Aorta (tissue), 5 donors: ENCODE measurements around the gene KRT9. TPM values are rescaled to one million over a fixed set of nuclear protein-coding genes. Genes with fewer than 3 reads are reported as not detected.
"Not testable (repeated sequence)": the region's sequence is repeated elsewhere in the genome, so short reads cannot be mapped to it uniquely, and the experiment has no call there.

Source experiments
- ATAC-seq: fragments of 200-7000 bp; cut with Tn5 transposase; one replicate; pipeline ENCODE4 v1.9.1; 2022; ENCODE audit warnings: moderate library complexity; ENCODE audit not compliant: low FRiP score
- DNase-seq, 2 donors: peaks; one replicate each; pipeline ENCODE4 v3.0.0-alpha.2; 2020
- H3K27ac ChIP-seq, 2 donors: one replicate each; pipeline ENCODE4 v1.5.1; 2013; ENCODE audit warnings: low read length in 2 of 2, mild to moderate bottlenecking in 2 of 2, moderate library complexity in 2 of 2, control low read depth in 1 of 2, inconsistent platforms in 1 of 2, low read depth in 1 of 2
- H3K27me3 ChIP-seq, 2 donors: one replicate each; pipeline ENCODE4 v1.6.1; 2013; ENCODE audit warnings: control low read depth in 1 of 2, low read length in 1 of 2, mild to moderate bottlenecking in 1 of 2, moderate library complexity in 1 of 2; ENCODE audit not compliant: insufficient read depth in 2 of 2, control insufficient read depth in 1 of 2
- H3K36me3 ChIP-seq, 2 donors: one replicate each; pipeline ENCODE4 v1.6.1; 2013; ENCODE audit warnings: control low read depth in 1 of 2, low read length in 1 of 2, mild to moderate bottlenecking in 1 of 2; ENCODE audit not compliant: insufficient read depth in 2 of 2, control insufficient read depth in 1 of 2
- H3K4me1 ChIP-seq, 2 donors: one replicate each; pipeline ENCODE4 v1.6.1; 2013; ENCODE audit warnings: low read length in 2 of 2, control low read depth in 1 of 2, mild to moderate bottlenecking in 1 of 2, moderate library complexity in 1 of 2; ENCODE audit not compliant: insufficient read depth in 2 of 2, control insufficient read depth in 1 of 2
- H3K4me3 ChIP-seq, 2 donors: one replicate each; pipeline ENCODE4 v1.5.1; 2013; ENCODE audit warnings: low read length in 2 of 2, control low read depth in 1 of 2, mild to moderate bottlenecking in 1 of 2
- H3K9me3 ChIP-seq: one replicate; pipeline ENCODE4 v1.6.1; 2013; ENCODE audit warnings: mild to moderate bottlenecking, low read length; ENCODE audit not compliant: control insufficient read depth
- WGBS, 2 donors: extraction: QIAGEN DNeasy Blood & Tissue Kit; methylation state at CpG; one replicate each; pipeline ENCODE4 v1.1.7; 2013; 5-methylcytosine and 5-hydroxymethylcytosine counted together
- intact Hi-C, 2 donors: fragments of 100-400 bp; cut with DNase I; formaldehyde crosslinking; loops; one replicate each; pipeline versions ENCODE4 v1.14.2 to v1.15.0; 2022
- polyA plus RNA-seq, 2 donors: library from polyadenylated mRNA; stranded (reverse); fragments of 200-250 nt; gene quantifications; one replicate each; pipeline ENCODE4 v1.2.3, GENCODE V29; 2013
- total RNA-seq, 2 donors: library from RNA; stranded (reverse); fragmentation: NEBNext Ultra II Directional; extraction: Animal tissue kit (Norgen Biotek cat#: 25700); gene quantifications; one replicate each; pipeline ENCODE4 v1.2.1, GENCODE V29; 2021
- donor health status: healthy with polysubstance abuse.
- donor health status: Bipolar disorder and iron deficiency.
- donor health status: DM: no; HTN: no; CAD: no.
- donor health status: DM: no; HTN: no; CAD: no.
- donor health status: DM: yes; HTN: yes; CAD: no.

KRT9 gene
- total and polyA plus RNA-seq, 4 donors = 0.18 TPM; not detected in 3

DNA sequence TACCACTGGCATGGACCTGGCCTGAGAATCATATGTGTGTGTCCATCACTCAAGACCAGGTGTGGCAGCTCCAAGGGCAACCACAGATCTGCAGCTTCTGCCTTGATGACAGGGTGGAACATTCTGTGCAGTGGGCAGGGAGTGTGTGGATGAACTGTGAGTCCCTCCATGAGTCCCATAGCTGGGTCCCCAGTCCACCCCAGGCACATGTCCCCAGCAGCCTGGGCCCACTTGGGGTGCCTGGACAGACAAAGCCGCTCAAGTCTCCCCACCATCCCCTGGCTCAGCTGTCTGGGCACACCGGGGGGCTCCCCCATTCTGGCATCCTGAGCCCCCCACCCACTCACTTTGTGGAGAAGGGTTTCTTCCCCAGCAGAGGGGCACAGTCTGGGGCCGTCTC, 45.3 kb upstream of the KRT9 start:
- 94 to 97% methylated on average over 3 of the region's 3 CpGs for WGBS, 2 donors
- intact Hi-C loops = no loop called here
- DNase-seq (peak; percentile 30 to 52), ATAC-seq (no peak)
- no peaks in the 10 kb centered on the region for H3K4me1 ChIP-seq
- no peaks in the 10 kb centered on the region for H3K27me3 ChIP-seq
- H3K9me3 ChIP-seq = no peaks in the 10 kb centered on the region
- H3K36me3 ChIP-seq = no peaks in the 10 kb centered on the region
- no peak overlapping the region for H3K27ac ChIP-seq
- H3K4me3 ChIP-seq = no peak overlapping the region

DNA sequence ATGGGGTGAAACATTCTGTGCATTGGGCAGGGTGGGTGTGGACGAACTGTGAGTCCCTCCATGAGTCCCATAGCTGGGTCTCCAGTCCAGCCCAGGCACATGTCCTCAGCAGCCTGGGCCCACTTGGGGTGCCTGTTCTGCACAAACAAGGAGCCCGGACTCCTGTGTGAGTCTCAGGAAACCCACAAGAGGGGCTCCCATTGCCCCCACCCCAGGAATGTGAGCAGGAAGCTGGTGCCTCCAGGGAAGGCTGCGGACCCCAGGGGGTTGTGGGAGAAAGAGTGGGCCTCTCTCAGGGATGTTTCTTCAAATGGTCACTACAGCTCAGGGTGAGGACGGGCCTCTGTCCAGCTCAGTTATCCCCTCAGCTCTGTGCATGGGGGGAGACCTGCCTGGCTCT, 44.6 kb upstream of the KRT9 start:
- H3K27me3 ChIP-seq, intact Hi-C loops, H3K4me1 ChIP-seq, H3K27ac ChIP-seq, H3K4me3 ChIP-seq, ATAC-seq, H3K9me3 ChIP-seq, H3K36me3 ChIP-seq: not testable (repeated sequence)
- DNase-seq = peak; percentile 6 to 55
- 93 to 97% methylated on average over 4 of the region's 4 CpGs for WGBS, 2 donors

- H3K27me3 ChIP-seq = no peaks in the 10 kb centered on the region
- H3K36me3 ChIP-seq = no peaks in the 10 kb centered on the region
- no peaks in the 10 kb centered on the region for H3K9me3 ChIP-seq
- H3K4me1 ChIP-seq = no peaks in the 10 kb centered on the region
- no peak overlapping the region for H3K27ac ChIP-seq
- DNase-seq (peak; percentile 11 to 34), ATAC-seq (no peak)
- H3K4me3 ChIP-seq = no peak overlapping the region
- intact Hi-C loops = no loop called here
- 74 to 78% methylated on average over 6 to 7 of the region's 7 CpGs for WGBS, 2 donors
Observed at GRCh38 chr17:41615454-41615853, 43.6 kb upstream of the KRT9 start.

DNA sequence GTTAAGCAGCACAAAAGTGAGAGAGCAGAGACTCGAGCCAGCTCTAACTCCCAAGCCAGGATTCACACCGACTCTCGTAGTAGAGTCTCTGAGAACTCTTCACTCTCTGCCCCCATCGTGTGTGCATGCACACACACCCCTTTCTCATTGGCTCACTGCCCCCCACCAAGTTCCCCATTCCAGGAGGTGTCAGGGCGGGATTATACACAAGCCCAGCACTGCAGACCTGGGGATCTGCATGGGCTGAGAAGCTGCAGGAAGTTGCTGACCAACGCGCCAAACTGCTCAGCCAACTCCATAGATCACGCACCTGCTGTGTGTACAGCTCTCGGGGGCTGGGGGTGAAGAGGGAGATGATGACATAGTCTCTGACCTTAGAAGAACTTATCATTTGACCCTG, 42.9 kb upstream of the KRT9 start:
- peak; percentile 9 to 21 for DNase-seq
- H3K36me3 ChIP-seq, ATAC-seq, H3K27me3 ChIP-seq, H3K9me3 ChIP-seq, H3K4me3 ChIP-seq, H3K27ac ChIP-seq, intact Hi-C loops, H3K4me1 ChIP-seq: not testable (repeated sequence)
- 79 to 82% methylated on average over 9 of the region's 9 CpGs for WGBS, 2 donors

DNA sequence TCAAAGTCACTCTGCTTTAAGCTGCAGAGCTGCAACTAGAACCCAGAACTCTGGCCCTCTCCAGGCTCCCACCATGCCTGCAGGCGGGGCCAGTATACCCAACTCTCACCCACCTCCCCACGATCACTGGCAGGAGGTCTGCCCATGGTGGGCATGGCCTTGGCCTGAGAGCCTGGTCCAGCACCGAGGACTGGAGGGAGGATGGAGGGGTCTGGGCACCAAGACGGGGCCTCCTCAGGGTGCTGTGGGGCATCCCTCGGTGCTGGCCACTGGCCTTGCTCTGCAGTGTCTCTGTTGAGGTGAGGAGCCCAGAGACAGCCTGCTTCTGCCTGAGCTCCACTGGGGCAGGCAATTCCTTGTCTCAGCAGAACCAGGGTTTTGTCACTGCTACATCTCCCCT, 42.2 kb upstream of the KRT9 start:
- no peak overlapping the region for H3K27ac ChIP-seq
- no peaks in the 10 kb centered on the region for H3K9me3 ChIP-seq
- ATAC-seq = no peak
- DNase-seq = peak in 1 of 2 donors; percentile 23
- intact Hi-C loops = no loop called here
- H3K4me1 ChIP-seq = no peaks in the 10 kb centered on the region
- 91 to 93% methylated on average over 5 of the region's 5 CpGs for WGBS, 2 donors
- H3K4me3 ChIP-seq = no peak overlapping the region
- no peaks in the 10 kb centered on the region for H3K36me3 ChIP-seq
- no peaks in the 10 kb centered on the region for H3K27me3 ChIP-seq

GRCh38 chr17:41613277-41614082, 41.6 kb upstream of the KRT9 start:
- Histone ChIP-seq H3K27me3 (no peaks in the 10 kb centered on the region), H3K4me1 (no peaks in the 10 kb centered on the region), H3K27ac (no peak overlapping the region), H3K9me3 (no peaks in the 10 kb centered on the region), H3K4me3 (no peak overlapping the region), H3K36me3 (no peaks in the 10 kb centered on the region)
- intact Hi-C loops = no loop called here
- WGBS, 2 donors = 80 to 92% methylated on average over 11 of the region's 11 CpGs
- DNase-seq (peak; percentile 21 to 60), ATAC-seq (no peak)

GRCh38 chr17:41612376-41613160, 40.7 kb upstream of the KRT9 start, which contains the start of gene KRT16:
TSS of gene KRT16 (minus strand) at chr17:41612767. CDS start at chr17:41612688, 79 bp downstream.
- H3K27me3 ChIP-seq, intact Hi-C loops, H3K9me3 ChIP-seq, H3K36me3 ChIP-seq, H3K4me1 ChIP-seq, H3K4me3 ChIP-seq, H3K27ac ChIP-seq: not testable (repeated sequence)
- ATAC-seq (peak; percentile 76), DNase-seq (peak; percentile 67 to 75)
- whole genome bisulfite sequencing, 2 donors = 67 to 69% methylated on average over 31 of the region's 31 CpGs

DNA sequence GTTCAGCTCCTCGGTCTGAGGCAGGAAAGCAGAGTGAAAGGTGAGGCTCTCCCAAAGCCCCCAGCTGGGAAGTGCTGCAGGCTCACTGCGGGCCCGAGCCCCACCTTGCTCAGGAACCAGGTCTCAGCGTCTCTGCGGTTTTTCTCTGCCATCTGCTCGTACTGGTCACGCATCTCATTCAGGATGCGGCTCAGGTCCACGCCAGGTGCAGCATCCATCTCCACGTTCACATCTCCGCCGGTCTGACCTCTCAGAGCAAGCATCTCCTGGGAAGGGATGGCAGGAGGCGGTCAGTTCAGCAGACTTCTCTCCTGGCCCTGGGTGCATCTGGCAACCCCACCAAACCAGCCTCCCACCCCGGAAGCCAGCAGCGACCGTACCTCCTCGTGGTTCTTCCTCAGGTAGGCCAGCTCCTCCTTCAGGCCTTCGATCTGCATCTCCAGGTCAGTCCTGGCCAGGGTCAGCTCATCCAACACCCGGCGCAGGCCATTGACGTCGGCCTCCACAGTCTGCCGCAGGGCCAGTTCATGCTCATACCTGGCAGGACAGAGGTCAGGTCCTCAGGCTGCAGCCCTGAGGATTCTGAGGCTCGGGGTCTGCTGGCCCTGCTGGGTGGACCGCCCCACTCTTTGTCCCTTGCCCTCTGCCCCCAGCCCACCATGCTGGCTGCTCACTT, 39.2 kb upstream of the KRT9 start:
- DNase-seq = peak; percentile 39 to 67
- Histone ChIP-seq H3K4me1 (no peaks in the 10 kb centered on the region), H3K9me3 (peaks cover 2% of the 10 kb centered on the region), H3K27me3 (no peaks in the 10 kb centered on the region), H3K27ac (no peak overlapping the region), H3K4me3 (no peak overlapping the region), H3K36me3 (no peaks in the 10 kb centered on the region)
- intact Hi-C loops = no loop called here
- WGBS, 2 donors = 92 to 95% methylated on average over 25 of the region's 25 CpGs
- no peak for ATAC-seq
